HG02981 (cell line): ENCODE data around the gene CCDC93.
"Not testable (repeated sequence)": the region's sequence is repeated elsewhere in the genome, so short reads cannot be mapped to it uniquely, and the experiment has no call there.

ENCODE experiments used
- ATAC-seq: cut with Tn5 transposase; IDR thresholded peaks from one replicate; pipeline ENCODE4 v1.9.1; 2021; ENCODE audit warnings: mild to moderate bottlenecking, moderate library complexity; ENCODE audit not compliant: unreplicated experiment

The CCDC93 gene

GRCh38 chr2:118046634-118047210 lies 32.9 kb upstream of the CCDC93 start:
- no peak for ATAC-seq

GRCh38 chr2:118045286-118045685 lies 31.4 kb upstream of the CCDC93 start:
- ATAC-seq = no peak

GRCh38 chr2:118044854-118045253 lies 31.0 kb upstream of the CCDC93 start:
- no peak for ATAC-seq

GRCh38 chr2:118044103-118044716 lies 30.3 kb upstream of the CCDC93 start:
- ATAC-seq = no peak

- no peak for ATAC-seq
Observed at GRCh38 chr2:118040891-118041290, 27.0 kb upstream of the CCDC93 start.

GRCh38 chr2:118032169-118033013 lies 18.5 kb upstream of the CCDC93 start:
- peak; percentile 92 for ATAC-seq

GRCh38 chr2:118031566-118031965 lies 17.7 kb upstream of the CCDC93 start:
- no peak for ATAC-seq

- no peak for ATAC-seq
Observed at GRCh38 chr2:118029025-118029424, 15.2 kb upstream of the CCDC93 start.

GRCh38 chr2:118021356-118021755 lies 7.5 kb upstream of the CCDC93 start:
- ATAC-seq = no peak

- ATAC-seq = no peak
Observed at GRCh38 chr2:118019821-118020220, 6.0 kb upstream of the CCDC93 start.

- no peak for ATAC-seq
Observed at GRCh38 chr2:118016911-118017310, 3.0 kb upstream of the CCDC93 start.

GRCh38 chr2:118015761-118016160 lies 1.9 kb upstream of the CCDC93 start:
- not testable (repeated sequence) for ATAC-seq

- no peak for ATAC-seq
Observed at GRCh38 chr2:118014492-118014824, 588 bp upstream of the CCDC93 start.

- ATAC-seq = peak; percentile 29
Observed at GRCh38 chr2:118013221-118013723, 598 bp downstream of the CCDC93 start.

GRCh38 chr2:118012778-118013177 lies 1.1 kb downstream of the CCDC93 start:
- ATAC-seq = no peak

GRCh38 chr2:118010473-118010872 lies 3.4 kb downstream of the CCDC93 start:
- ATAC-seq = no peak

- no peak for ATAC-seq
Observed at GRCh38 chr2:118006861-118007260, 7.0 kb downstream of the CCDC93 start.

GRCh38 chr2:118006326-118006725 lies 7.5 kb downstream of the CCDC93 start:
- no peak for ATAC-seq

- ATAC-seq = peak; percentile 99
Observed at GRCh38 chr2:118003396-118003824, 10.5 kb downstream of the CCDC93 start.

GRCh38 chr2:118000041-118000440 lies 13.8 kb downstream of the CCDC93 start:
- ATAC-seq = no peak

- ATAC-seq = no peak
Observed at GRCh38 chr2:117997872-117998454, 15.9 kb downstream of the CCDC93 start.

- ATAC-seq = no peak
Observed at GRCh38 chr2:117996525-117996924, 17.3 kb downstream of the CCDC93 start.
